WTC11 (cell line): ENCODE data around the gene ETV3. TPM values are rescaled to one million over a fixed set of nuclear protein-coding genes. Genes with fewer than 3 reads are reported as not detected.

Experiments
- ATAC-seq: fragments of 200-7000 bp; cut with Tn5 transposase; 2 replicates; pipeline ENCODE4 v1.10.0; 2021; ENCODE audit warnings: mild to moderate bottlenecking, moderate library complexity
- CTCF ChIA-PET: fragments of 300-600 bp; sonication (Branson Sonifier 250); formaldehyde crosslinking; loops from one replicate; lab custom pipeline; 2021; ENCODE audit warnings: antibody characterized with exemption; lab: Charles Lee
- POLR2A ChIA-PET: fragments of 350-600 bp; sonication (Branson Sonifier 250); formaldehyde crosslinking; loops from one replicate; lab custom pipeline; 2021; ENCODE audit warnings: antibody characterized with exemption; lab: Charles Lee
- DNase-seq: peaks from one replicate; pipeline ENCODE4 v3.0.0; 2021; ENCODE audit warnings: low spot score
- H3K27ac Mint-ChIP-seq: 2 replicates; pipeline ENCODE4 v1.8.0; 2021; ENCODE audit warnings: mixed read lengths
- H3K27me3 Mint-ChIP-seq: 2 replicates; pipeline ENCODE4 v1.8.0; 2021; ENCODE audit warnings: low read depth, mild to moderate bottlenecking, moderate library complexity, mixed read lengths
- H3K36me3 Mint-ChIP-seq: 2 replicates; pipeline ENCODE4 v1.8.0; 2021; ENCODE audit warnings: mixed read lengths
- H3K4me1 Mint-ChIP-seq: 2 replicates; pipeline ENCODE4 v1.8.0; 2022; ENCODE audit warnings: mixed read lengths
- H3K4me3 Mint-ChIP-seq: 2 replicates; pipeline ENCODE4 v1.8.0; 2021; ENCODE audit warnings: mild to moderate bottlenecking, moderate library complexity, mixed read lengths
- H3K9me3 Mint-ChIP-seq: 2 replicates; pipeline ENCODE4 v1.8.0; 2021; ENCODE audit warnings: mixed read lengths
- CREM ChIP-seq: sonication (generic); formaldehyde crosslinking; IDR thresholded peaks from 2 replicates; pipeline ENCODE4 v1.8.1; 2022; ENCODE audit warnings: mild to moderate bottlenecking, missing genetic modification reagents, moderate library complexity
- GRHL2 ChIP-seq: fragments of 250-450 bp; sonication (Bioruptor Pico); IDR thresholded peaks from 2 replicates; pipeline ENCODE4 v1.8.0; 2022; ENCODE audit warnings: mild to moderate bottlenecking, moderate library complexity; ENCODE audit not compliant: insufficient replicate concordance, severe bottlenecking
- NFATC4 ChIP-seq: fragments of 250-450 bp; sonication (Bioruptor Pico); IDR thresholded peaks from 2 replicates; pipeline ENCODE4 v1.9.0; 2021; ENCODE audit warnings: mild to moderate bottlenecking
- RELA ChIP-seq: sonication (generic); formaldehyde crosslinking; IDR thresholded peaks from 2 replicates; pipeline ENCODE4 v1.8.1; 2022; ENCODE audit warnings: missing genetic modification reagents, mild to moderate bottlenecking, borderline replicate concordance
- TEAD1 ChIP-seq: sonication (generic); formaldehyde crosslinking; IDR thresholded peaks from 2 replicates; pipeline ENCODE4 v1.8.0; 2022; ENCODE audit warnings: mild to moderate bottlenecking, missing genetic modification reagents
- TP53 ChIP-seq: sonication (generic); formaldehyde crosslinking; IDR thresholded peaks from 2 replicates; pipeline ENCODE4 v1.8.1; 2023; ENCODE audit warnings: mild to moderate bottlenecking, missing genetic modification reagents
- total RNA-seq: library from RNA; stranded (reverse); gene quantifications from 3 replicates; pipeline ENCODE4 v1.2.3, GENCODE V29; 2021
- TF ChIP-seq, protein P1 (sequence below): fragments of 250-450 bp; sonication (Bioruptor Pico); IDR thresholded peaks from 2 replicates; pipeline ENCODE4 v1.9.0; 2021; ENCODE audit warnings: mild to moderate bottlenecking
- TF ChIP-seq, protein P2 (sequence below): sonication (generic); formaldehyde crosslinking; IDR thresholded peaks from 2 replicates; pipeline ENCODE4 v1.8.1; 2023; ENCODE audit warnings: mild to moderate bottlenecking, missing genetic modification reagents
- TF ChIP-seq, protein P3 (sequence below): fragments of 250-450 bp; sonication (Bioruptor Pico); conservative IDR thresholded peaks from 2 replicates; pipeline ENCODE4 v1.9.0; 2021; ENCODE audit warnings: mild to moderate bottlenecking
- TF ChIP-seq, protein P4 (sequence below): sonication (generic); formaldehyde crosslinking; IDR thresholded peaks from 2 replicates; pipeline ENCODE4 v1.8.0; 2022; ENCODE audit warnings: mild to moderate bottlenecking, missing genetic modification reagents

Gene ETV3
- total RNA-seq, 1 experiment from 2014 or later: 26.0 TPM

DNA sequence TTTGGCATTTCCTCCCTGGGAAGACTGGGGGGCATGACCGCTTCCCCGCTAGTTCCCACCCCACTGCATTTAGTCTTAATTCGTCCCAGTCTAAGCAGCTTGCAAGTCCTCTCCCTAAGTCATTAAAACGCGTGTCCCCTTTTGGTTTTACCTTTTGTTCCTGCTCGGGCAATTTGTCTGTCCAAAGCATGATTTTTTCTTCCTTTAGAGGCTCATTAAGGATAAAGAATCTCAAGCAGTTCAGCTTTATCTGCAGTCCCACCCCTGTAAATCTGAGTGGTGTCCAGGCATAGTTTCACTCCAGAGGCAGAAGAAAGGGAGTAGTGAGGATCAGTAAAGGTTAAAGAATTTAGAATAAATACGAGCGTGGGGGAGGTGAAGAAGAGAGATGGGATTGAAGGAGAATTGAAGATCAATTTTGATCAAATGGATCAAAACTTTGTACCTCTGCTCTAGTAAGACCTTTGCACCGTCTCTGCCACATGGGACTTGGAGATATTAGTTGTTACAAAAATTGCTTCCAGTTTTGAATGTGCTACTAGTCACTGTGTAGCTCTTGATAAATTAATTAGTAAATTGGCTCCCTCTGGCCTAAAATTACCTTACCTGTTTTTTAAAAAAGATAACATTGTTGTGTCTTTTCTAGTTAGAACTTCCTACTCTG, 989 bp upstream of the ETV3 start (continued):
- TF ChIP-seq, protein P1, sequence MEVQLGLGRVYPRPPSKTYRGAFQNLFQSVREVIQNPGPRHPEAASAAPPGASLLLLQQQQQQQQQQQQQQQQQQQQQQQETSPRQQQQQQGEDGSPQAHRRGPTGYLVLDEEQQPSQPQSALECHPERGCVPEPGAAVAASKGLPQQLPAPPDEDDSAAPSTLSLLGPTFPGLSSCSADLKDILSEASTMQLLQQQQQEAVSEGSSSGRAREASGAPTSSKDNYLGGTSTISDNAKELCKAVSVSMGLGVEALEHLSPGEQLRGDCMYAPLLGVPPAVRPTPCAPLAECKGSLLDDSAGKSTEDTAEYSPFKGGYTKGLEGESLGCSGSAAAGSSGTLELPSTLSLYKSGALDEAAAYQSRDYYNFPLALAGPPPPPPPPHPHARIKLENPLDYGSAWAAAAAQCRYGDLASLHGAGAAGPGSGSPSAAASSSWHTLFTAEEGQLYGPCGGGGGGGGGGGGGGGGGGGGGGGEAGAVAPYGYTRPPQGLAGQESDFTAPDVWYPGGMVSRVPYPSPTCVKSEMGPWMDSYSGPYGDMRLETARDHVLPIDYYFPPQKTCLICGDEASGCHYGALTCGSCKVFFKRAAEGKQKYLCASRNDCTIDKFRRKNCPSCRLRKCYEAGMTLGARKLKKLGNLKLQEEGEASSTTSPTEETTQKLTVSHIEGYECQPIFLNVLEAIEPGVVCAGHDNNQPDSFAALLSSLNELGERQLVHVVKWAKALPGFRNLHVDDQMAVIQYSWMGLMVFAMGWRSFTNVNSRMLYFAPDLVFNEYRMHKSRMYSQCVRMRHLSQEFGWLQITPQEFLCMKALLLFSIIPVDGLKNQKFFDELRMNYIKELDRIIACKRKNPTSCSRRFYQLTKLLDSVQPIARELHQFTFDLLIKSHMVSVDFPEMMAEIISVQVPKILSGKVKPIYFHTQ (CRISPR knock-in tag): no peak
- TF ChIP-seq CREM (no peak), NFATC4 (CRISPR knock-in tag) (no peak)
- TF ChIP-seq, protein P2, sequence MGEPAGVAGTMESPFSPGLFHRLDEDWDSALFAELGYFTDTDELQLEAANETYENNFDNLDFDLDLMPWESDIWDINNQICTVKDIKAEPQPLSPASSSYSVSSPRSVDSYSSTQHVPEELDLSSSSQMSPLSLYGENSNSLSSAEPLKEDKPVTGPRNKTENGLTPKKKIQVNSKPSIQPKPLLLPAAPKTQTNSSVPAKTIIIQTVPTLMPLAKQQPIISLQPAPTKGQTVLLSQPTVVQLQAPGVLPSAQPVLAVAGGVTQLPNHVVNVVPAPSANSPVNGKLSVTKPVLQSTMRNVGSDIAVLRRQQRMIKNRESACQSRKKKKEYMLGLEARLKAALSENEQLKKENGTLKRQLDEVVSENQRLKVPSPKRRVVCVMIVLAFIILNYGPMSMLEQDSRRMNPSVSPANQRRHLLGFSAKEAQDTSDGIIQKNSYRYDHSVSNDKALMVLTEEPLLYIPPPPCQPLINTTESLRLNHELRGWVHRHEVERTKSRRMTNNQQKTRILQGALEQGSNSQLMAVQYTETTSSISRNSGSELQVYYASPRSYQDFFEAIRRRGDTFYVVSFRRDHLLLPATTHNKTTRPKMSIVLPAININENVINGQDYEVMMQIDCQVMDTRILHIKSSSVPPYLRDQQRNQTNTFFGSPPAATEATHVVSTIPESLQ (CRISPR knock-in tag): no peak
- TF ChIP-seq, protein P3, sequence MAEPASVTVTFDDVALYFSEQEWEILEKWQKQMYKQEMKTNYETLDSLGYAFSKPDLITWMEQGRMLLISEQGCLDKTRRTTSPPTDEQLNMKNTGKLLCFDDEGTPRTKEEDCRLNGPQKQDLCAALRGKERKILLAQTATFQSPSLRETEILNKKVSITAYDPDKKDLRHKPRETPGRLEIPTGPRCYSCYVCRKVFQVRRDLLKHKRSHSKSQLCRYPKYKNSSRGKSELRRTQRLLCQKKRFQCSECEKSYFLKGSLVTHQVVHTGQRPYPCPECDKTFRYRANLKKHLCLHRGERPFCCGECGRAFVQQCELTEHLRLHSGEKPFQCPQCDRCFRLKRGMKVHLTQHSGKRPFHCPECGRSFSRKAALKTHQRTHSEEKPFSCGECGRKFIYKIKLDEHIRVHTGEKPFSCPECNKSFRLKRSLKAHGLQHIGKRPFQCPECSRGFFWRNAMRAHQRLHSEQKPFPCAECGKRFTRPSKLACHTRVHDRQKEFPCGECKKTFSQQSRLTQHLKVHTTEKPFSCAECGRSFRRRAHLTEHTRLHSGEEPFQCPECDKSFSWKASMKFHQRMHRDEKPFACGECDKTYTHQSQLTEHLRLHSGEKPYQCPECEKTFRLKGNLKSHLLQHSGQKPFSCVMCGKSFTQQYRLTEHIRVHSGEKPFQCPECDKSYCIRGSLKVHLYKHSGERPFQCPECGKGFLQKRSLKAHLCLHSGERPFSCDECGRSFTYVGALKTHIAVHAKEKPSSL (CRISPR knock-in tag): no peak

DNA sequence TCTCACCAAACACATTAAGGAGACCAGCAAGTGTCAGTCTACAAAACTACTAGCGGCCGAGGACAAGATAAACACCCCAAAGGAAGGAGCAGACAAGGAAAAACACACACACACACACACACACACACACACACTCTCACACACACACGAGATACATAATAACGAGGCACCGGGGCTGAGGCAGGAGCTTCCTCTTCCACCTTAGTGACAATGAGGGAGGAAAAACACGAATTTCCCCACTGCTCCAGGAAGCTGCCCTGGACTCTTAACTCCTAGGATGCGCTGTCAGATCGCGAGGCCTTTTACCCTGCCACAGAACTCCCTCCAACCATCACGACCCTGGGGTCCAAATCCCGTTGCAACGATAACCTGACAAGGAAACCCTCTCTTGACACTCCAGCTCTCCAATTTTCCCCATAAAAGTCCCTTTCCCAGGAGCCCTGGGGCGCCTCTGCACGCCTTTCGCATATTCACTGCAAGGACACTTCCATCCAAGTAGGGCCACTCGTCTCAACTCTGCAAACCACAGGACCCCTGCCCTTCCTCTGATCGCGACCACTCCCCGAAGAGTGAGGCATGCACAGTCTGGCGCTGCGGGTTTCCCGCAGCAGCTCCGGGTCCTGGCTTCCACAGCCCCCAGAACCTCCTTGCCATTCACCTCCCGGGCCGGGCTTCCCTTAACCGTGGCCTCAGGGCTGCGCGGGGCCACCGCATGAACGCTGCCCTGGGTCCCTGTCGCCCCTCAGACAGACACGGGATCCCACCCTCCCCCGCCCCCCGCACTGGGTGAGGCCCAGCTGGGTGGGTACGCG, 581 bp downstream of the ETV3 start:
- ChIA-PET POLR2A (interaction anchor here (0.6 to 1.2 kb wide), 2 partner anchors 17 to 159 kb away, joined by 6 to 10 read pairs; no protein-coding TSS in a partner anchor), CTCF (interaction anchor here (9.2 to 9.6 kb wide), 2 partner anchors 18 to 47 kb away, joined by 85 to 114 read pairs; no protein-coding TSS in a partner anchor)
- Mint-ChIP-seq H3K27ac (peak overlapping the region; percentile 89), H3K27me3 (peaks cover 6% of the 10 kb centered on the region), H3K4me1 (peaks cover 52% of the 10 kb centered on the region), H3K9me3 (no peaks in the 10 kb centered on the region), H3K36me3 (peaks cover 34% of the 10 kb centered on the region), H3K4me3 (peak overlapping the region; percentile 94)
- TF ChIP-seq, protein P3 (CRISPR knock-in tag): no peak
- 0 out of 2 replicates have a peak, but pooled peaks have one; percentile 23 for TF ChIP-seq RELA (CRISPR knock-in tag)
- ATAC-seq (peak; percentile 10), DNase-seq (no peak)

DNA sequence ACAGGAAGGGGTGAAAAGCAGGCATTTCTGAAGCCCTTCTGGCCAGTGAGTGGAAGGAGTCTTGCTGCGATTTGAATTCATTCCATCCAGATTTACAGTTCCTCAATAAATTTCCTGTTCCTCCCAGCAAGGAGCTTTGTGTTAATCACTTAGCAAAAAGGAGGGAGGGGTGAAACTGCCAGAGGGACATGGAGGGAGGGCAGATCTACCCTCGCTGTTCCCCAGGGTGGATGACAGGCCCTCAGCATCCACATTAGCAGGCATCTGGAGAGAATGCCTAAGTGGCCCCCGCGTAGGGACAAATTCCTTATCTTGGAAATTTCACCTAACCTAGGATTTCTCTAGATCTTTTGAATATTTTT, 1.2 kb downstream of the ETV3 start:
- Mint-ChIP-seq H3K4me1 (peaks cover 48% of the 10 kb centered on the region), H3K27me3 (peaks cover 6% of the 10 kb centered on the region), H3K27ac (peak overlapping the region; percentile 89; the same call in 1 of the 2 replicates), H3K4me3 (peak overlapping the region; percentile 94), H3K36me3 (peaks cover 39% of the 10 kb centered on the region), H3K9me3 (no peaks in the 10 kb centered on the region)
- TF ChIP-seq TEAD1 (CRISPR knock-in tag) (no peak), TP53 (CRISPR knock-in tag) (no peak), GRHL2 (CRISPR knock-in tag) (no peak)
- TF ChIP-seq, protein P4, sequence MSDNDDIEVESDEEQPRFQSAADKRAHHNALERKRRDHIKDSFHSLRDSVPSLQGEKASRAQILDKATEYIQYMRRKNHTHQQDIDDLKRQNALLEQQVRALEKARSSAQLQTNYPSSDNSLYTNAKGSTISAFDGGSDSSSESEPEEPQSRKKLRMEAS (CRISPR knock-in tag): no peak
- ChIA-PET CTCF (interaction anchor here (0.7 to 9.6 kb wide), 3 partner anchors 19 to 47 kb away, joined by 3 to 114 read pairs (median 85); no protein-coding TSS in a partner anchor), POLR2A (no interaction called here)
- ATAC-seq (no peak), DNase-seq (no peak)
